HepG2 (cell line): ENCODE measurements around the gene STX2. TPM values are rescaled to one million over a fixed set of nuclear protein-coding genes. Genes with fewer than 3 reads are reported as not detected.

Experiments used
- GATAD2A ChIP-seq: IDR thresholded peaks from 2 replicates; pipeline ENCODE4 v1.6.1; 2016
- HIVEP1 ChIP-seq: sonication (generic); formaldehyde crosslinking; IDR thresholded peaks from 2 replicates; pipeline ENCODE4 v1.4.0; 2020; ENCODE audit warnings: mild to moderate bottlenecking, missing genetic modification reagents
- KLF6 ChIP-seq: IDR thresholded peaks from 2 replicates; pipeline ENCODE4 v1.8.0; 2016; ENCODE audit warnings: missing biosample characterization, missing genetic modification reagents
- MAFK ChIP-seq, 2 experiments: IDR thresholded peaks in 1 of 2; conservative IDR thresholded peaks in 1 of 2; 2 replicates each; pipeline ENCODE4 v1.6.1; 2011; ENCODE audit warnings: improper control_type of control experiment in 2 of 2, low read length in 2 of 2
- MIER2 ChIP-seq: IDR thresholded peaks from 2 replicates; pipeline ENCODE4 v1.6.1; 2016; ENCODE audit warnings: missing biosample characterization, missing genetic modification reagents
- NBN ChIP-seq: fragments of 450-650 bp; conservative IDR thresholded peaks from 2 replicates; pipeline ENCODE4 v1.6.1; 2017
- RAD21 ChIP-seq: fragments of 450-650 bp; formaldehyde crosslinking; IDR thresholded peaks from 2 replicates; pipeline ENCODE4 v1.5.0; 2020; ENCODE audit warnings: mild to moderate bottlenecking
- RCOR2 ChIP-seq: IDR thresholded peaks from 2 replicates; pipeline ENCODE4 v1.6.1; 2016; ENCODE audit warnings: missing biosample characterization, missing genetic modification reagents
- SP4 ChIP-seq: sonication (generic); formaldehyde crosslinking; IDR thresholded peaks from 2 replicates; pipeline ENCODE4 v1.8.1; 2023; ENCODE audit warnings: mild to moderate bottlenecking, missing genetic modification reagents
- STAT5B ChIP-seq: sonication (generic); formaldehyde crosslinking; IDR thresholded peaks from 2 replicates; pipeline ENCODE4 v1.4.0; 2020; ENCODE audit warnings: missing genetic modification reagents
- ZNF556 ChIP-seq: sonication (generic); formaldehyde crosslinking; IDR thresholded peaks from 2 replicates; pipeline ENCODE4 v1.4.0; 2020; ENCODE audit warnings: mild to moderate bottlenecking, missing genetic modification reagents, borderline replicate concordance
- ZNF563 ChIP-seq: sonication (generic); formaldehyde crosslinking; IDR thresholded peaks from 2 replicates; pipeline ENCODE4 v1.8.0; 2022; ENCODE audit warnings: mild to moderate bottlenecking, moderate library complexity, missing genetic modification reagents
- ZNF720 ChIP-seq: sonication (generic); formaldehyde crosslinking; IDR thresholded peaks from 2 replicates; pipeline ENCODE4 v1.4.0; 2020; ENCODE audit warnings: missing genetic modification reagents
- ZNF883 ChIP-seq: sonication (generic); formaldehyde crosslinking; IDR thresholded peaks from 2 replicates; pipeline ENCODE4 v1.5.1; 2020; ENCODE audit warnings: mild to moderate bottlenecking, missing genetic modification reagents; ENCODE audit errors: not compliant biosample characterization
- ZSCAN22 ChIP-seq: sonication (generic); formaldehyde crosslinking; IDR thresholded peaks from 2 replicates; pipeline ENCODE4 v1.4.0; 2020; ENCODE audit warnings: mild to moderate bottlenecking, missing genetic modification reagents
- ZZZ3 ChIP-seq: sonication (generic); formaldehyde crosslinking; IDR thresholded peaks from 2 replicates; pipeline ENCODE4 v1.4.0; 2020; ENCODE audit warnings: missing genetic modification reagents, mild to moderate bottlenecking, borderline replicate concordance
- polyA plus RNA-seq, 8 experiments: library from polyadenylated mRNA; depleted of rRNA in 3 of 8; stranded (reverse) in 7 of 8; unstranded in 1 of 8; fragments of >200 nt; fragmentation: Illumina TruSeq in 4 of 8; extraction: Trizol in 4 of 8; gene quantifications; 2 replicates each; pipeline versions ENCODE4 v1.2.1 to v1.2.3, GENCODE V29; 2011 to 2016; ENCODE audit warnings: low read depth in 4 of 8, missing spikeins in 1 of 8, mixed read lengths in 1 of 8; ENCODE audit not compliant: insufficient read depth in 1 of 8
- total RNA-seq, 5 experiments: library from RNA; depleted of rRNA; stranded (reverse); fragments of >200 nt; fragmentation: Illumina TruSeq; extraction: Trizol; gene quantifications; 2 replicates each; pipeline ENCODE4 v1.2.3, GENCODE V29; 2016; ENCODE audit warnings: low read depth in 1 of 5
- TF ChIP-seq, protein P1 (sequence below): sonication (generic); formaldehyde crosslinking; conservative IDR thresholded peaks from 2 replicates; pipeline ENCODE4 v1.4.0; 2020; ENCODE audit warnings: missing genetic modification reagents
- TF ChIP-seq, protein P2 (sequence below): sonication (generic); formaldehyde crosslinking; IDR thresholded peaks from 2 replicates; pipeline ENCODE4 v1.5.1; 2020; ENCODE audit warnings: missing genetic modification reagents, mild to moderate bottlenecking, borderline replicate concordance
- TF ChIP-seq, protein P3 (sequence below): fragments of 450-650 bp; IDR thresholded peaks from 2 replicates; pipeline ENCODE4 v1.6.1; 2017
- TF ChIP-seq, protein P4 (sequence below): sonication (generic); formaldehyde crosslinking; IDR thresholded peaks from 2 replicates; pipeline ENCODE4 v1.4.0; 2020; ENCODE audit warnings: missing genetic modification reagents, mild to moderate bottlenecking, borderline replicate concordance
- TF ChIP-seq, protein P5 (sequence below): sonication (generic); formaldehyde crosslinking; IDR thresholded peaks from 2 replicates; pipeline ENCODE4 v1.4.0; 2020; ENCODE audit warnings: missing genetic modification reagents

Gene STX2
- total and polyA plus RNA-seq, 2 of the 13 experiments (the other 11 are each of a cell fraction or from before 2014, with no cell fraction given) = 13.4 to 25.1 TPM

DNA sequence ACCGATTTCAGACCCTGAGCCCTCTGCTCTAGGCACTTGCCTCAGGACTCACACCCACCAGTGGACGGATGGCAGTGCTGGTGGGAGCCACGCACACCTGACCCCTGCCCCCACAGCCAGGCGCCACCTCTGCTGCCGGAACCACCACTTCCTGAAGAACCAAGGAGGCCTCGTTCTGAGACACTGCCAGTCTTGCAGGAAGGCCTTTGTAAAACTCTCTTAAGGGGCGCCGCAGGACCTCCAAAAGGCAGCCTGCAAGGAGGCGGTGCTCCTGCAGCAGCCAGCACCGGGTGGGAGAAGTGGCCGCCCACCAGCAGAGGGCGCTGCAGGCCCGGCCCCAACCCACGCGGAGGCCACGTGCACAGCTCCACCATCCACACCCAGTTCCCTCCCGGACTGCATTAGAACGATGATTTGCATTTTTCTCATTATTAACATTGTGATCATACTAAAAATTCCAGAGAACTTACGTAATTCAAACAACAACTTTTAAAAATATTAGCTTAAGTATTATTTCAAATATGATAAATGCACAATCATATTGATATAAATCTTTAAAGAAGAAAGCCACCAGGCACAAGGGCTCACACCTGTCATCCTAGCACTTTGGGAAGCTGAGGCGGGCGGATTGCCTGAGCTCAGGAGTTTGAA, 12.8 kb downstream of the STX2 start (continued):
- TF ChIP-seq NBN = no peak
- no peak for TF ChIP-seq ZNF556
- TF ChIP-seq, protein P1, sequence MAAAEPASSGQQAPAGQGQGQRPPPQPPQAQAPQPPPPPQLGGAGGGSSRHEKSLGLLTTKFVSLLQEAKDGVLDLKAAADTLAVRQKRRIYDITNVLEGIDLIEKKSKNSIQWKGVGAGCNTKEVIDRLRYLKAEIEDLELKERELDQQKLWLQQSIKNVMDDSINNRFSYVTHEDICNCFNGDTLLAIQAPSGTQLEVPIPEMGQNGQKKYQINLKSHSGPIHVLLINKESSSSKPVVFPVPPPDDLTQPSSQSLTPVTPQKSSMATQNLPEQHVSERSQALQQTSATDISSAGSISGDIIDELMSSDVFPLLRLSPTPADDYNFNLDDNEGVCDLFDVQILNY = no peak
- TF ChIP-seq ZZZ3 (CRISPR knock-in tag) = no peak
- peak; percentile 89 for TF ChIP-seq RAD21 (CRISPR knock-in tag)
- TF ChIP-seq HIVEP1 (CRISPR knock-in tag) = no peak
- TF ChIP-seq, protein P2, sequence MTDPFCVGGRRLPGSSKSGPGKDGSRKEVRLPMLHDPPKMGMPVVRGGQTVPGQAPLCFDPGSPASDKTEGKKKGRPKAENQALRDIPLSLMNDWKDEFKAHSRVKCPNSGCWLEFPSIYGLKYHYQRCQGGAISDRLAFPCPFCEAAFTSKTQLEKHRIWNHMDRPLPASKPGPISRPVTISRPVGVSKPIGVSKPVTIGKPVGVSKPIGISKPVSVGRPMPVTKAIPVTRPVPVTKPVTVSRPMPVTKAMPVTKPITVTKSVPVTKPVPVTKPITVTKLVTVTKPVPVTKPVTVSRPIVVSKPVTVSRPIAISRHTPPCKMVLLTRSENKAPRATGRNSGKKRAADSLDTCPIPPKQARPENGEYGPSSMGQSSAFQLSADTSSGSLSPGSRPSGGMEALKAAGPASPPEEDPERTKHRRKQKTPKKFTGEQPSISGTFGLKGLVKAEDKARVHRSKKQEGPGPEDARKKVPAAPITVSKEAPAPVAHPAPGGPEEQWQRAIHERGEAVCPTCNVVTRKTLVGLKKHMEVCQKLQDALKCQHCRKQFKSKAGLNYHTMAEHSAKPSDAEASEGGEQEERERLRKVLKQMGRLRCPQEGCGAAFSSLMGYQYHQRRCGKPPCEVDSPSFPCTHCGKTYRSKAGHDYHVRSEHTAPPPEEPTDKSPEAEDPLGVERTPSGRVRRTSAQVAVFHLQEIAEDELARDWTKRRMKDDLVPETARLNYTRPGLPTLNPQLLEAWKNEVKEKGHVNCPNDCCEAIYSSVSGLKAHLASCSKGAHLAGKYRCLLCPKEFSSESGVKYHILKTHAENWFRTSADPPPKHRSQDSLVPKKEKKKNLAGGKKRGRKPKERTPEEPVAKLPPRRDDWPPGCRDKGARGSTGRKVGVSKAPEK (CRISPR knock-in tag) = peak; percentile 60; the same call in 1 of the 2 replicates
- TF ChIP-seq STAT5B = no peak
- no peak for TF ChIP-seq ZNF883 (CRISPR knock-in tag)
- no peak; the same call in 1 of the 2 replicates for TF ChIP-seq ZNF563
- TF ChIP-seq RCOR2 (CRISPR knock-in tag) = no peak
- TF ChIP-seq GATAD2A = peak; percentile 39; the same call in 1 of the 2 replicates
- 0 out of 2 replicates have a peak, but pooled peaks have one; percentile 27 for TF ChIP-seq SP4 (CRISPR knock-in tag)
- TF ChIP-seq MIER2 = 0 out of 2 replicates have a peak, but pooled peaks have one; percentile 45
- TF ChIP-seq ZSCAN22 = no peak
- TF ChIP-seq, protein P3, sequence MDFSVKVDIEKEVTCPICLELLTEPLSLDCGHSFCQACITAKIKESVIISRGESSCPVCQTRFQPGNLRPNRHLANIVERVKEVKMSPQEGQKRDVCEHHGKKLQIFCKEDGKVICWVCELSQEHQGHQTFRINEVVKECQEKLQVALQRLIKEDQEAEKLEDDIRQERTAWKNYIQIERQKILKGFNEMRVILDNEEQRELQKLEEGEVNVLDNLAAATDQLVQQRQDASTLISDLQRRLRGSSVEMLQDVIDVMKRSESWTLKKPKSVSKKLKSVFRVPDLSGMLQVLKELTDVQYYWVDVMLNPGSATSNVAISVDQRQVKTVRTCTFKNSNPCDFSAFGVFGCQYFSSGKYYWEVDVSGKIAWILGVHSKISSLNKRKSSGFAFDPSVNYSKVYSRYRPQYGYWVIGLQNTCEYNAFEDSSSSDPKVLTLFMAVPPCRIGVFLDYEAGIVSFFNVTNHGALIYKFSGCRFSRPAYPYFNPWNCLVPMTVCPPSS = no peak
- TF ChIP-seq MAFK (conservative IDR thresholded peaks at IDR 0.05 in 1 of 2, IDR thresholded peaks at IDR 0.05 in 1 of 2; ENCODE audit: low read length in 2 of 2) = no peak
- TF ChIP-seq ZNF720 (CRISPR knock-in tag) = no peak
- TF ChIP-seq, protein P4, sequence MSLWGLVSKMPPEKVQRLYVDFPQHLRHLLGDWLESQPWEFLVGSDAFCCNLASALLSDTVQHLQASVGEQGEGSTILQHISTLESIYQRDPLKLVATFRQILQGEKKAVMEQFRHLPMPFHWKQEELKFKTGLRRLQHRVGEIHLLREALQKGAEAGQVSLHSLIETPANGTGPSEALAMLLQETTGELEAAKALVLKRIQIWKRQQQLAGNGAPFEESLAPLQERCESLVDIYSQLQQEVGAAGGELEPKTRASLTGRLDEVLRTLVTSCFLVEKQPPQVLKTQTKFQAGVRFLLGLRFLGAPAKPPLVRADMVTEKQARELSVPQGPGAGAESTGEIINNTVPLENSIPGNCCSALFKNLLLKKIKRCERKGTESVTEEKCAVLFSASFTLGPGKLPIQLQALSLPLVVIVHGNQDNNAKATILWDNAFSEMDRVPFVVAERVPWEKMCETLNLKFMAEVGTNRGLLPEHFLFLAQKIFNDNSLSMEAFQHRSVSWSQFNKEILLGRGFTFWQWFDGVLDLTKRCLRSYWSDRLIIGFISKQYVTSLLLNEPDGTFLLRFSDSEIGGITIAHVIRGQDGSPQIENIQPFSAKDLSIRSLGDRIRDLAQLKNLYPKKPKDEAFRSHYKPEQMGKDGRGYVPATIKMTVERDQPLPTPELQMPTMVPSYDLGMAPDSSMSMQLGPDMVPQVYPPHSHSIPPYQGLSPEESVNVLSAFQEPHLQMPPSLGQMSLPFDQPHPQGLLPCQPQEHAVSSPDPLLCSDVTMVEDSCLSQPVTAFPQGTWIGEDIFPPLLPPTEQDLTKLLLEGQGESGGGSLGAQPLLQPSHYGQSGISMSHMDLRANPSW (CRISPR knock-in tag) = no peak
- TF ChIP-seq KLF6 (CRISPR knock-in tag) = 0 out of 2 replicates have a peak, but pooled peaks have one; percentile 34
- TF ChIP-seq, protein P5, sequence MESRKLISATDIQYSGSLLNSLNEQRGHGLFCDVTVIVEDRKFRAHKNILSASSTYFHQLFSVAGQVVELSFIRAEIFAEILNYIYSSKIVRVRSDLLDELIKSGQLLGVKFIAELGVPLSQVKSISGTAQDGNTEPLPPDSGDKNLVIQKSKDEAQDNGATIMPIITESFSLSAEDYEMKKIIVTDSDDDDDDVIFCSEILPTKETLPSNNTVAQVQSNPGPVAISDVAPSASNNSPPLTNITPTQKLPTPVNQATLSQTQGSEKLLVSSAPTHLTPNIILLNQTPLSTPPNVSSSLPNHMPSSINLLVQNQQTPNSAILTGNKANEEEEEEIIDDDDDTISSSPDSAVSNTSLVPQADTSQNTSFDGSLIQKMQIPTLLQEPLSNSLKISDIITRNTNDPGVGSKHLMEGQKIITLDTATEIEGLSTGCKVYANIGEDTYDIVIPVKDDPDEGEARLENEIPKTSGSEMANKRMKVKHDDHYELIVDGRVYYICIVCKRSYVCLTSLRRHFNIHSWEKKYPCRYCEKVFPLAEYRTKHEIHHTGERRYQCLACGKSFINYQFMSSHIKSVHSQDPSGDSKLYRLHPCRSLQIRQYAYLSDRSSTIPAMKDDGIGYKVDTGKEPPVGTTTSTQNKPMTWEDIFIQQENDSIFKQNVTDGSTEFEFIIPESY (CRISPR knock-in tag) = peak; percentile 98
